RCC 7860 (cell line): ENCODE measurements around the gene PATJ.

Experiments
- DNase-seq: peaks from one replicate; pipeline ENCODE4 v3.0.0-alpha.2; 2015; ENCODE audit warnings: low spot score
- FAIRE-seq: peaks from 2 replicates; lab custom pipeline; 2012; peaks lifted over from hg19 to GRCh38; lab: Jason Lieb, UNC

PATJ gene

DNA sequence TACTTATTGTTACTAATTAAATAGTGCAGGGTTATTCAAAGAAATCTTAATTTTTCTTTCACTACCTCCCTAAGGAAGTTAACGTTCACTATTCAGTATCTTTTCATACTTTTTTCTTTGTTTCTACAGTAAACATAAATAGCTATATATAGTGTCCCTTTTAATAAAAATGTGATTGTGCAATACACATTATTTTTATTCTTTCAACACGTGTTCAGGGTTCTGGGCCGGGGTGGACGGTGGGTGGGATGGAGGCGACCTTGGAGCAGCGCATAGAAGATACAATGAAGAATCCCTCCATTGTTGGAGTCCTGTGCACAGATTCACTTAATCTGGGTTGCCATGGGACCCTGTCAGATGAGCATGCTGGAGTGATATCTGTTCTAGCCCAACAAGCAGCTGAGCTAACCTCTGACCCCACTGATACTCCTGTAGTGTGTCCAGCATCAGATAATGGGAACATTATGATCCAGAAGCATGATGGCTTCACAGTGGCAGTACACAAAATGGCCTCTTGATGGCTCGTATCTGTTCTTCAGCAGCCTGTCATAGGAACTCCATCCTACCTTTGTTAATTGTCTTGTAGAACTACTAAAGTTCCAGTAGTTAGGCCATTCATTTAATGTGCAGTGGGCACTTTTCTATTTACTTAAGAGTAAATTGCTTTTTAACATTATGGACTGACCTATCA, 296.5 kb downstream of the PATJ start:
- DNase-seq (no peak), FAIRE-seq (no peak)

DNA sequence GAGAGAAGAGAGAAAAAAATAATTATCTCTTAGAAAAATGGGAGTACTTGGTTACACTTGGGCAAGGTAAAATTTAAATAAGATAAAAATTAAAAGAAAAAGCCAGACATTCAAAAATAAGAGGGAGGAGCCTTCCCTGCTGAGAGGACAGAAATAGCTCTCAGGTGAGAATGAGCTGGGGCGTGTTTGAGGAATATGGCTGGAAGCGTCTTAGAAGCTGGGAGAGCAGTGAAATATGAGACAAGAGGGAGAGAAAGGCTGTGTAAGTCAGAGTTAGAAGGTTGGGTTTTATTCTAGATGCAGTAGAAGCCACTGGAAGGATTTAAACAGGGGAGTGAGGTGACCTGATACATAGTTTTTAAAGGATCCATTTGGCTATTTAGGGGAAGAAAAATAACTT, 298.2 kb downstream of the PATJ start:
- no peak for DNase-seq
- FAIRE-seq: no peak

DNA sequence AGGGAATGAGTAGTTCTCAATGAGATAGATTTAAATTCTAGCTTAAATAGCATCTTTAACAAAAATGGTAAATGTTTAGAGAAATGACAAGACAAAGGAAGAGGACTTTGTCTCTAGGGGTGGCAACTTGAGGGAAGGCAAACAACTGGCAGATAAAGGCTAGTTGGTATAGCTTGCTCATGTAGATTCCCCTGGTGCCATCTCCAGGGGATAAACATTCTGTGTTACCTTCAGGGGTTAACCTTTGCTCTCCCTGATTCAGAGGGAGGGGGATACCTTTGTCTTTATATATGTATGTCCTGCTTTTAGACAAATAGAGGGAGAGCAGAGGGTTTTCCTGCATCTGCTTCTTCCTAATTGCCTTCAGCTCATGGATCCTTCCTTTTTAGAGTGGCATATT, 298.7 kb downstream of the PATJ start:
- no peak for FAIRE-seq
- DNase-seq: no peak

DNA sequence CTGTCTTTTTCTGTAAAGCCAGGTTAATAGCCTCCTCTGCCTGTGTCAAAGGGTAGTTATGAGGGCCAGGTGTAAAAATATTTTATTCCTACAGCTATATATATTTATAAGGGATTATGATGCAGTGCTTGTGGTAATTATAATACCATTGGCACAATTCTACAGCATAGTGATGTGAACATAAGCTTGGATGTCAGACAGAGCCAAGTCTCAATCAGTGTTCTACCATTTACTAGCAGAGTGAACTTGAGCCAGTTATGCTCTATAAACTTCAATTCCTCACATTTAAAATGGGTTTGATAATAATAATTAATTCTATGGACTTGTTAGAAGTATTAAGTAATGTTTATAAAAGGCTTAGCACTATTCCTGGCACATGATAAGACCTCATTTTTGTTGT, 300.9 kb downstream of the PATJ start:
- FAIRE-seq (no peak), DNase-seq (no peak)

DNA sequence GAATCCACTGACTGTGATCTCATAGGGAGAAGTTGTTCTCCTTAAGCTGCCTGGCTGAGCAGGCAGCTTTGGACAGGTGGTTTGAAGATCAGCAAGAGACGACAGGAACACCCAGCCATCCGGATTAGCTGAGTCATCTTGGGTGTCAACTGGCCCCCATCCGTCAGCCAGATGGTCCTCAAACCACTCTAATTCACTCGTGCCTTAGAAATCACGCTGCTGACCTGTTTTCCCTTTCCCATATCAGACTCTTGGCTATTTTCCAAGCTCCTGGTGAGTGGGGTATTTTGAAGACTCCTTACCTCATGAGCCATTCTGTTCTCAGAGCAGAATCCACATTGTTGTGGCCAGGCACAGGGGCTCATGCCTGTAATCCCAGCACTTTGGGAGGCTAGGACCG, 303.3 kb downstream of the PATJ start:
- DNase-seq (peak; percentile 13), FAIRE-seq (no peak)

DNA sequence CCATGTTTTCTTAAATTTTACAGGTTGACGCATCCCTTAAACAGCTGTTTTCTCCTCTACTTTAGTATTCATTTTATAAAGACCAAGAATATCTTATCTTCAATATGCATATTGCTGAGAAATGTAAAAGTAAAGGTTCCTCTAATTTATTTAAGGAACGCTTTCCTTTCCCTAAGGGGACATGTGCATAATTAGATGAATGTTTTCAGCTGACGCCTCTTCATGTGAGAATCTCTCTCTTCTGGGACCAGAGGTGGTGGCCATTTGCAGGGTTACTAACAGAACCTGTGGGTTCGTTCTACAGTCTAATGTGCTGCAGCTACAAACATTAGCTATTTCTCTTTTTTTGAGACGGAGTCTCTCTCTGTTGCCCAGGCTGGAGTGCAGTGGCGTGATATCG, 304.6 kb downstream of the PATJ start:
- no peak for FAIRE-seq
- DNase-seq: no peak

DNA sequence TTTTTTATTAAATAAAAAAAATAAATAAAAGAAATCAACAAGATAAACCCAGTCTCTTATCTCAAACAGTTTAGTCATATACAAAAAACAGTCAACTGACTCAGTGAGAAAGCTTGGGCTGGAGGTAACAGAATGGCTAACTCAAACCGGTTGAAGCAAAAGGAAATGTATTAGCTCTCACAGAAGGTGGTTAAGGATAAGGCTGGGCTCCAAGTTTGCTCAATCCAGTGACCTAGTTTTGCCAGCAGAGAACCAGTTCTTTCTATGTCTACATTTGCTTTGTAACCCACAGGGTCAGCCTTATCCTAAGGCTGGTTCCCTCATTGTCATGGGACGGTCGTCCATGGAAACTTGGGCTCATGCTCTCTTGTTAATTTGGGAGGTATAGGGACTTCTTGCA, 307.9 kb downstream of the PATJ start:
- no peak for FAIRE-seq
- DNase-seq: no peak

DNA sequence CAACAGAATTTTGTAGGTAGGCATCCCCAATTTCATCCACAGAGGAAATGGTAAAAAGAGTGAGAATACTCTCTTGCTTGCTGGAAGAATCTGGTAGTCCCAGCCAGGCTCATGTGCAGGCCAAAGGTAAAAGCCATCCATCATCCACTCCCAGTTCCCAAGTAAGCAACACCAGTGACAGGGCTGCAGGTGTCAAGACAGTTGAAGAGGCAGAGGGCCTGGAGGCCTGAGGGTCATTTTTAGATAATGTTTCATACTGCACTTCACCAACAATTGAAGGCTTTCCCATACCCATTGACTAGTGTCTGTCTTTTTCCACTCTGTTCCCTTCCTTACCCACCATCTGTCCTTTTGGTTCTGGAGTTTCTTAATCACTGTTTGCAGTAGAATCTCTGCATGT, 310.7 kb downstream of the PATJ start:
- FAIRE-seq: no peak
- DNase-seq: no peak

DNA sequence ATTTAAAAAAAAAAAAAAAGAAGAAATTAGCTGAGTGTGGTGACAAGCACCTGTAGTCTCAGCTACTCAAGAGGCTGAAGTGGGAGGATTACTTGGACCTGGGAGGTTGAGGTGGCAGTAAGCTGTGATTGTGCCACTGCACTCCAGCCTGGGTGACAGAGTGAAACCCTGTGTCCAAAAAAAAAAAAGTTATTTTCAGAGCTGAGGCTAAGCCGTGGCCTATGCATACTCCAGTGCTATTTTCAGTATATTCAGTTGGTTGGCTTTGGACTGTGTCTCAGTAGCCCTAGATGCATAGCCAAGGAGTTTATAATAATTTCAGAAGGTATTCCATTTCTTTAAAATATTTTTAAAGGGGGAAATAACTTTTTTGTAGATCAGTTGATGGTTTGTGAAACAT, 311.9 kb downstream of the PATJ start:
- FAIRE-seq: no peak
- DNase-seq: no peak

DNA sequence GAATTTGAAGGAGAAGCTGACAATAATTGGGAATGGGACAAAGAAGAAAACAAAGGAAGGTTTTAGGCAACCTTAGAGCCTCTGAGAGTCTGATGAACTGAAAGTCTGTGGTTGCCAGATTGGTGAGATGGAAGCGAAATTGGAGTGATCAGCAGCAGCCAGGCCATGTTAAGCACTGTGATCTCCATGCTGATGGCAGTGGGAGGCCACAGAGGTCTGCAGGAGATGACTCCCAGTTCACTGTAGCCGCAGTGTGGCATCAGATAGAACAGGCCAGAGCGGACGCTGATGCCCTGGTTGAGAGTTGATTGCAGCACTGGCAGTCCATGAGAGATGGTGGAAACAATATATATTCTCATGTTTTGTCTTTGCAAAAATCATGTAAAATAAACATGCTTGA, 314.9 kb downstream of the PATJ start:
- FAIRE-seq (no peak), DNase-seq (no peak)

DNA sequence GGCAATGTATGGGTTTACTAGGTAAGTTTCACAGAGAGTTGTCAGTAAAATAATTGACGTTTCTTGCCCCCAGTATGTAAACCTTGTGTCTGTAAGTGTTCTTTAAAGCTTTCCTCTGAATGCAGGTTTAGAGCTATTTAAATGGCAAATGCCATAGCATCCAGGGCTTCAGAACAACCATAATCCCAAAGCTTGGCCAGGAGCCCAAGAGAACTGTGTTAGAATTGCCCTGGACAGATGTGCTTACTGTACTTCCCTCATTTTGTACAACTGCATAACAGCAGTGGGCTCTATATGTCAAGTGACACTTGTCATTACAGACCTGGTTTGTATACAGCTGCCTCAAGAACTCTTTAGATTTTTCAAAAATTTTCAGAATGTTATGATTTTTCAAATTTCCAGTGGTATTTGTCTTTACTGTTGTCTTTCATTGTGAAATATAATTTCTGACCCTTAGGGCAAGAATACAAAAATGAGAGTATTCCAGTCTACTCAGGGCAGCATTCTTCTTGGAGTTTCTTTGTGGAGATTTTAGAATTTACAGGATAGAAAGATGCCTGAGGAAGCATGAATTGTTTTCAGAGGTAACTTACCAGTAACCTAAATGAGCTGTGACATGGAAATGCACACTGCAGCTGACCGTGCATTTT, 315.5 kb downstream of the PATJ start:
- DNase-seq: no peak
- no peak for FAIRE-seq

DNA sequence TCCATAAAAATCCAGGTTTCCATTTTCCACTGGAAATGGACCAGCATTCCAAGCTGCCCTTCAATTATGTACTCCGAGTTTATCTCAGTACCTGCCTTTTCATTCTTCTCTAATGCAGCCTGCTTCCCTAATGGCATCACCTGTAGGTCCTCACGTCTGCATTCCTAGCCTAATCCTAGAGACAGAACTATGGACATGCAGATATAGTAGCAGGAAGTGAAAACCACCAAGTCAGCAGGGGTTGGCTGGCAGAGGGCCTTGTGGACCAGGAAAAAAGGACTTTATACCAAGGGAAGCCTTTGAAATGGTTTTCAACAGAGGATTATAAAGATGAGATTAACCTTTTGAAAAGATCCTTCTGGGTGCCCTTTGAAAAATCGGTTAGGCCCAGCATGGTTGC, 316.7 kb downstream of the PATJ start:
- FAIRE-seq (no peak), DNase-seq (no peak)

DNA sequence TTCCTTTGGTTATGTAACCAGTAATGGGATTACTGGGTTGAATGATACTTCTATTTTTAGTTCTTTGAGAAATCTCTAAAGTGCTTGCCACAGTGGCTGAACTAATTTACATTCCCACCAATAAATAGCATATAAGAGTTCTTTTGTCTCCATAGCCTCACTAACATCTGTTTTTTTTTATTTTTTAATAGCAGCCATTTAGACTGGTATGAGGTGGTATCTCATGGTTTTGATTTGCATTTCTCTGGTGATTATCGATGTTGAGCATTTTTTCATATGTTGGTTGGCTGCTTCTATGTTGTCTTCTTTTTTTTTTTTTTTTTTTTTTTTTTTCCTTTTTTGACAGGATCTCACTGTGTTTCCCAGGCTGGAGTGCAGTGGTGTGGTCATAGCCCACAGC, 319.8 kb downstream of the PATJ start:
- no peak for DNase-seq
- no peak for FAIRE-seq

DNA sequence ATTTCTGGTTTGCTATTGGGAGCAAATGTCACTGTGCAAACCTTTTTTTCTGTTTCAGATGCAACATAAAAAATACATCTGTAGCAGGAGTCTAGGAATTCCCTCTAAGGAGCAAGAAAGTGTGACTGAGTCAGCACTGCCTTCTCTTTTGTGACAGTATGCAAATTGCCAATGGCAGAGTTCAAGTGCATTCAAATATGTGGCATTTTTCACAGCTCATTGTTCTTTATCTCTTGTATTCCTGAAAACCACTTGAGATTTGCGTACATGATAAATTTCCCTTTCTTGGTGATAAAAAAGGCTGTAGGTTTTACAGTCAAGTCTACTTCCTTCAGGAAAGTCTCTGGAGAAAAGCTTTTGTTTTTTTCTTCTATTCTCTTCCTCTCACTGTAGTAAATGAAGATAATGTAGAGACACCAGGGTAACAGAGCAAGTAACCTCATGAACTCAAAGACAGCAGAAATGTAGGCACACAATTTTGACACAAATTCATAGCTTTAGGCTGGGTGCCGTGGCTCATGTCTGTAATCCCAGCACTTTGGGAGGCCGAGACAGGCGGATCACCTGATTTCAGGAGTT, 322.6 kb downstream of the PATJ start:
- FAIRE-seq (no peak), DNase-seq (no peak)

DNA sequence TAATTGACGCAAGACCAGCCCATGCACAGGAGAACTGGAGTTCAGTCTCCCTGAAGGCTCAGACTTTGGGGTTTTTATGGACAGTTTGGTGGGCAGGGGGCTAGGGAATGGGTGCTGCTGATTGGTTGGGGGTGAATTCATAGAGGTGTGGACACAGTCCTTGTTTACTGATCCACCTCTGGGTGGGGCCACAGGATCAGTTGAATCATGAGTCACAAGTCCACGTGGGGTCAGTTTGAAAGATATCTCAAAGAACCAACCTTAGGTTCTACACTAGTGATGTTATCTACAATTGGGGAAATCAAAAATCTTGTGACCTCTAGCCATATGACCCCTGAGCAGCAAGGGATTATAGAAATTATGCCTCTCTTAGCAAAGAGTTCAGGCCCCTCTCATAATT, 324.4 kb downstream of the PATJ start:
- DNase-seq (no peak), FAIRE-seq (no peak)

DNA sequence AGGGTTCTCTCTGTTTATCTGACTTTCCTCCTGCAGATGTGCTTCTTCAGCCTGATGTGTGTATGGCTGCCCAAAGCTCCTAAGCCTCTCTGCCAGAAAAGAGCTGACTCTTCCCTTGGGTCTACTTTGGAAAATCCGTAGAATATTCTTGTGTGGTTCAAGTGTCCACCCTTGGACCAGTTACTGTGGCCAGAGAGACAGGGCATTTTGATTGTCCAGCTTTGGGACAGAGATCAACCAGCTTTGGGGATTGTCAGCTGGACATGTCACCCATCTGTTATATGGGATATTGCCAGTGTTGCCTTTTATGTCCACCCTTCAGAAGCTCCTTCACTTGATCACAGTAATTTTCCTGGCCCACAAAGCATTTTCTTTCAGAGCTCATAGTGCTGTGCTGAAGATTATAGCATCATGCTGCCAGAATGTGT, 326.1 kb downstream of the PATJ start:
- no peak for DNase-seq
- no peak for FAIRE-seq

DNA sequence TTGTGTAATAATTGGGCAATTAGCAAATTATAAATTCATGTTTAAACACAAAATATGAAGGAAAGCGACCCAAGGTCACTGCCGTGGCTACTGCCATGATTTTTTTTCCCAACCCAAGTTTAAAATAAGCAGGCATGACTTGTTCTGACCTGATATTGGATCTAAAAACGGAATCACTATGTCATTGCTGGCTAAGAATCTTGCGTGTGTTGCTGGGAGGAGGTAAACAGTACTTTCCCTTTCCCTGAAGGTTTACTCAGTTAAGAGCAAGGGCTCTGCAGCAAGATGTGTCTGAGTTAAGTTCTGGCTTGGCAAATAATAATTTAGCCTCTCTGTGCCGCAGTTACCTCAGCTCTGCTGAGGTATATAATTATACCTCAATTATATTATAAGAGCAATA, 326.7 kb downstream of the PATJ start:
- FAIRE-seq (no peak), DNase-seq (no peak)

DNA sequence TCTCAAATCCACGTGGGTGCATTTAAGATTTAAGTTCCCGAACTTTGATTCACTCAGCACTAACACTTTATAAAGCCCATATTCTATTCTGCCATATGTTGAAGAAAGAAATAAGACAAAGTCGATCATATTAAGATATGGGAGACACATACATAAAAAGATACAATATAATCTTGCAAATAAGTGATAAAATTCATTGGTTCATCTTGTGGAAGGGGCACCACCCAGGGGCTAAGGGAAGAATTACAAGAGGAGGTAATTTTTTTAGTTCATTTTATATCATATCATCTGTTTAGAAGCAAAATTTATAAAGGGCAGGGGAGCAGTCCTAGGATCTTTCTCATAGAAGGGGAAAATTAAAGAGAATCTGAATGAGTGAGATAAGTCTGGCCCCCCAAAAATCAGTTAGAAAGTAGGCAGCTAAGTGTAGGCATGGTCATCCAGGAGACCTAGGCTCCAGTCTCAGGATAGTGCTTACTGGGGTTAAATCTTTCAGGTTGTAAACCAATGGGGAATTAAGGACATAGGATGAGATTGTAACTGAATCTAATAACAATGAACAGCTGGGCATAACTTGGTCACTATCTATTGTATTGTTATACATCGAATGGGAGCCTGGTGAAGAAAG, 328.2 kb downstream of the PATJ start:
- FAIRE-seq: peak; percentile 49
- no peak for DNase-seq

DNA sequence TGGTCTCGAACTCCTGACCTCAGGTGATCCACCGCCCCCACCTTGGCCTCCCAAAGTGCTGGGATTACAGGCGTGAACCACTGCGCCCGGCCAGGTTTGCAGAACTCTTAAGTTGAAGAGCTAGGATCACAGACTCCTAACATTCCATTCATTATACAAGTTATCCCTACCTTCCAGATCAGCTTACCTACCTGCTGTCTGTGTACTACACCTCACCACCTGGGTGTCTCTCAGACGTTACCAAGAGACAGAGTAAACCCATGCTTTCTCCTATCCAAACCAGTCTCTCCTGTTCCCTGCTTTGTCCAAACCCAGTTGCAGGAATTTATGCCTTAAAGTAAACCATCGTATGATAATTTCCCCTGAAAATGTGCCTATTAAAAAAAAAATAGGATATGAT, 329.4 kb downstream of the PATJ start:
- DNase-seq: no peak

DNA sequence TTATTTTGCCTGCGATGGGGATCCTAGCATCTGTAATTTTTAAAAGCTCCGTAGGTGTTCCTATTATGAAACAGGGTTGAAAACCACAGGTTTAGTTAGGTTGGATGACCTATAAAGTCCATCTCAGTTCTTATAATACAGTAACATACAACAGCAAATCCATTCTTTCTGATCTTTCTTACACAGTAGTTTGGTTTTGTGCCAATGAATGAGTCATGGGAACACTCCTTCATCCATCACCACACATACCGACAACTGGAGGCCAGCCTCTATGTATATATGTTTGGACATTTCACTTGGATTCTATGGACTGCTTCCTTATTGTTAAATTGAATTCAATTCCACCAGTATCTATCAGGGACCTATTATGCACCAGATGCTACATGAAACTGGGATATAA, 334.0 kb downstream of the PATJ start:
- peak; percentile 88 for FAIRE-seq

More for the DNA sequence above, 329.4 kb downstream of the PATJ start:
- FAIRE-seq: no peak

DNA sequence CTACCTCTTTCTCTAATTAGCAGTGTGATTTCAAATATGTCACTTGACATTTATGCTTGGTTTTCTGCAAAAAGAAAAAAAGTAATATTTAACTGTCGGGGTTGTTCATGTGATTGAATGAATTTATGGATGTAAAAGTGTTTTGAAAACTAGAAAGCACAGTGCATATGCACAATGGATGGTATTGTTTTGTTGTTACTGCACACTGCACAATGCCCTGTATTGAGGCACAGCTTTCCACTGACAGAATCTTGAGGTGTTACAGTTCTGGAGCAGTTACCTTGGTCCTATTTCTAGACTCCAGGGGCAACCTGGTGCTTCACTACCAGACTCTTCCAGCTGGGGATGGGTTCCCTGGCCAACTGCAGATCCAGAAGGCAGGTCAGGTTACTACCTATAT, 335.5 kb downstream of the PATJ start:
- no peak for DNase-seq
- no peak for FAIRE-seq

More for the DNA sequence above, 334.0 kb downstream of the PATJ start:
- DNase-seq: peak; percentile 72
